DOHH2 (cell line): ENCODE data around the gene C10orf105.

Experiments
- H3F3A ChIP-seq: fragments of 200-600 bp; sonication (generic), shearing (Covaris generic); 2 replicates; pipeline ENCODE4 v1.6.0; 2016; ENCODE audit warnings: antibody characterized with exemption, mild to moderate bottlenecking; ENCODE audit not compliant: control insufficient read depth, insufficient read depth
- H3K27ac ChIP-seq: fragments of 200-600 bp; sonication (generic); 2 replicates; pipeline ENCODE4 v1.5.1; 2014; ENCODE audit warnings: low read depth, mild to moderate bottlenecking, low read length, moderate library complexity
- H3K27me3 ChIP-seq: fragments of 200-600 bp; sonication (generic); 2 replicates; pipeline ENCODE4 v1.6.1; 2014; ENCODE audit warnings: mild to moderate bottlenecking, low read length, mixed read lengths; ENCODE audit not compliant: control insufficient read depth
- H3K36me3 ChIP-seq: fragments of 200-600 bp; sonication (generic); 2 replicates; pipeline ENCODE4 v1.6.1; 2014; ENCODE audit warnings: mild to moderate bottlenecking, low read length, moderate library complexity, mixed read lengths; ENCODE audit not compliant: control insufficient read depth
- H3K4me1 ChIP-seq: fragments of 200-600 bp; sonication (generic); 2 replicates; pipeline ENCODE4 v1.6.1; 2014; ENCODE audit warnings: mild to moderate bottlenecking, low read length, mixed read lengths; ENCODE audit not compliant: control insufficient read depth
- H3K4me2 ChIP-seq: fragments of 200-600 bp; sonication (generic); 2 replicates; pipeline ENCODE4 v1.6.0; 2014; ENCODE audit warnings: mild to moderate bottlenecking, low read length, moderate library complexity
- H3K4me3 ChIP-seq: fragments of 200-600 bp; sonication (generic); 2 replicates; pipeline ENCODE4 v1.5.1; 2014; ENCODE audit warnings: mild to moderate bottlenecking, low read length, mixed read lengths
- H3K79me2 ChIP-seq: fragments of 200-600 bp; sonication (generic); 2 replicates; pipeline ENCODE4 v1.6.1; 2014; ENCODE audit warnings: mild to moderate bottlenecking, low read length, mixed read lengths; ENCODE audit not compliant: control insufficient read depth
- H3K9me2 ChIP-seq: fragments of 200-600 bp; sonication (generic); replicated peaks from 2 replicates; pipeline ENCODE4 v1.6.1; 2014; ENCODE audit warnings: mild to moderate bottlenecking, low read length, mixed read lengths; ENCODE audit not compliant: control insufficient read depth
- H3K9me3 ChIP-seq: fragments of 200-600 bp; sonication (generic); 2 replicates; pipeline ENCODE4 v1.6.1; 2014; ENCODE audit warnings: antibody characterized with exemption, low read length, mixed read lengths; ENCODE audit not compliant: control insufficient read depth, insufficient read depth
- H4K20me1 ChIP-seq: fragments of 200-600 bp; sonication (generic); 2 replicates; pipeline ENCODE4 v1.6.0; 2014; ENCODE audit warnings: low read depth, mild to moderate bottlenecking, antibody characterized with exemption, low read length, moderate library complexity; ENCODE audit not compliant: control insufficient read depth, insufficient read depth
- EZH2phosphoT487 ChIP-seq: fragments of 200-600 bp; sonication (generic); IDR thresholded peaks from 2 replicates; pipeline ENCODE4 v1.6.1; 2017; ENCODE audit warnings: borderline replicate concordance, mild to moderate bottlenecking, antibody characterized with exemption, low read length, moderate library complexity, mixed read lengths
- TF ChIP-seq, protein P1 (sequence below): fragments of 200-600 bp; sonication (generic); IDR thresholded peaks from one replicate; pipeline ENCODE4 v1.5.1; 2014; ENCODE audit warnings: antibody characterized with exemption, mild to moderate bottlenecking, low read depth, low read length; ENCODE audit not compliant: poor library complexity, severe bottlenecking

Gene C10orf105

GRCh38 chr10:71726580-71727104, 7.1 kb upstream of the C10orf105 start:
- Histone ChIP-seq H3K27ac (no peak overlapping the region), H3K4me1 (peaks cover 21% of the 10 kb centered on the region), H3K4me2 (no peak overlapping the region)

DNA sequence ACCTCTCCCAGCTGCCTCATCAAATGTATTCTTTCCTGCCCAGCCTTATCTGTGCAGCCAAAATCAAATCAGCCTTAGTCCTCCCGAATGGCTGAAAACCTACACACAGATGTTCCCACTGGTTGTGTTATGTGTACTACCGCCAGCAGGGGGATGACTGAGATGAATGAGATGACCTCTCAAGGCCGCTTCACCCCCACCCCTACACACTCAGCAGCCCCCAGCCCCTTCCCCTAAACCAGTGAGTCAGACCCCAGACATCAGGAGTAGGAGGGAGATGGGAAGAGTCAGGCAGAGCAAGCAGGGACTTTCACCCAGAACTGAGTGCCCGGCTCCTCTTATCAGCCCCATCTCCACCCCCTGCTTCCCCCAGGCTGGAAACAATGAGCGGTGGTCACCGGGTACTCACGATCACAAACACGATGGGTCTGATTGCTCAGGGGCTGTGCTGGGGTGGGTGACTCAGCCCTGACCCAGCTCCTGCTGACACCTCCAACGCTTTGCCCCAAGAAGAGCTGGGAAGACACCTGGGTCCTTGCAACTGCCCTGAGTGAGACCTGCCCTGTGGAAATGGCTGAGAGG, 6.5 kb upstream of the C10orf105 start:
- Histone ChIP-seq H3K79me2 (no peaks in the 10 kb centered on the region), H3K27me3 (peaks cover 30% of the 10 kb centered on the region), H3K27ac (no peak overlapping the region)

More at GRCh38 chr10:71726580-71727104, 7.1 kb upstream of the C10orf105 start:
- Histone ChIP-seq H3K9me2 (no peaks in the 10 kb centered on the region), H3K4me3 (no peak overlapping the region), H3K9me3 (no peaks in the 10 kb centered on the region), H3K79me2 (no peaks in the 10 kb centered on the region), H3K27me3 (peaks cover 30% of the 10 kb centered on the region), H3F3A (no peaks in the 10 kb centered on the region), H3K36me3 (no peaks in the 10 kb centered on the region), H4K20me1 (no peaks in the 10 kb centered on the region)
- TF ChIP-seq, protein P1, sequence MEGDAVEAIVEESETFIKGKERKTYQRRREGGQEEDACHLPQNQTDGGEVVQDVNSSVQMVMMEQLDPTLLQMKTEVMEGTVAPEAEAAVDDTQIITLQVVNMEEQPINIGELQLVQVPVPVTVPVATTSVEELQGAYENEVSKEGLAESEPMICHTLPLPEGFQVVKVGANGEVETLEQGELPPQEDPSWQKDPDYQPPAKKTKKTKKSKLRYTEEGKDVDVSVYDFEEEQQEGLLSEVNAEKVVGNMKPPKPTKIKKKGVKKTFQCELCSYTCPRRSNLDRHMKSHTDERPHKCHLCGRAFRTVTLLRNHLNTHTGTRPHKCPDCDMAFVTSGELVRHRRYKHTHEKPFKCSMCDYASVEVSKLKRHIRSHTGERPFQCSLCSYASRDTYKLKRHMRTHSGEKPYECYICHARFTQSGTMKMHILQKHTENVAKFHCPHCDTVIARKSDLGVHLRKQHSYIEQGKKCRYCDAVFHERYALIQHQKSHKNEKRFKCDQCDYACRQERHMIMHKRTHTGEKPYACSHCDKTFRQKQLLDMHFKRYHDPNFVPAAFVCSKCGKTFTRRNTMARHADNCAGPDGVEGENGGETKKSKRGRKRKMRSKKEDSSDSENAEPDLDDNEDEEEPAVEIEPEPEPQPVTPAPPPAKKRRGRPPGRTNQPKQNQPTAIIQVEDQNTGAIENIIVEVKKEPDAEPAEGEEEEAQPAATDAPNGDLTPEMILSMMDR, result no peak
- no peak for TF ChIP-seq EZH2phosphoT487

DNA sequence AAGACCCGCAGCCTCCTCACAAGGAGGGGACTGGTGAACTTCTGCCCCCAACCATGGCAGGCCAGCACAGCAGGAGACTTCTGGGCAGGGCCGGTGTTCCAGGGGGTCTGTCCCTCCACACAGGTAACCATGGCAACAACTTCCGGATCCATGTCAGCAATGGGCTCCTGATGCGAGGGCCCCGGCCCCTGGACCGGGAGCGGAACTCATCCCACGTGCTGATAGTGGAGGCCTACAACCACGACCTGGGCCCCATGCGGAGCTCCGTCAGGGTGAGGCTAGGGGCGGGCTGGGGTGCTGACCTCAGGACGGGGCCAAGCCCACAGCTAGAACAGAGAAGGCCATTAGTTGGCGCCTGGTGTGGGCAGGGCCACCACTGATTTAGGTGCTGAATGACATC, 5.7 kb upstream of the C10orf105 start:
- H3K9me2 ChIP-seq, result no peaks in the 10 kb centered on the region
- H3K9me3 ChIP-seq, result no peaks in the 10 kb centered on the region
- no peak overlapping the region for H3K4me2 ChIP-seq
- H3K36me3 ChIP-seq, result no peaks in the 10 kb centered on the region
- H4K20me1 ChIP-seq, result no peaks in the 10 kb centered on the region
- H3K27me3 ChIP-seq, result peaks cover 33% of the 10 kb centered on the region
- no peak for TF ChIP-seq EZH2phosphoT487
- TF ChIP-seq, protein P1, result no peak
- H3K4me3 ChIP-seq, result no peak overlapping the region
- no peaks in the 10 kb centered on the region for H3K79me2 ChIP-seq
- H3K27ac ChIP-seq, result no peak overlapping the region
- H3K4me1 ChIP-seq, result peaks cover 21% of the 10 kb centered on the region
- H3F3A ChIP-seq, result no peaks in the 10 kb centered on the region

More for the DNA sequence above, 6.5 kb upstream of the C10orf105 start:
- Histone ChIP-seq H3F3A (no peaks in the 10 kb centered on the region), H4K20me1 (no peaks in the 10 kb centered on the region), H3K9me3 (no peaks in the 10 kb centered on the region), H3K9me2 (no peaks in the 10 kb centered on the region), H3K4me3 (no peak overlapping the region), H3K4me1 (peaks cover 21% of the 10 kb centered on the region), H3K36me3 (no peaks in the 10 kb centered on the region), H3K4me2 (no peak overlapping the region)
- TF ChIP-seq, protein P1, result peak; percentile 56
- TF ChIP-seq EZH2phosphoT487, result no peak
